HEK293 (cell line): ENCODE results near the gene HIRA.

Experiments
- CTCF ChIA-PET: fragments of 350-600 bp; formaldehyde crosslinking; extraction: SDS; loops from one replicate; lab custom pipeline; 2021; ENCODE audit warnings: antibody characterized with exemption; lab: Yijun Ruan, JAX
- POLR2A ChIA-PET: fragments of 300-600 bp; formaldehyde crosslinking; extraction: SDS; loops from one replicate; lab custom pipeline; 2020; ENCODE audit warnings: antibody characterized with exemption, inconsistent platforms; lab: Yijun Ruan, JAX
- H3K27ac ChIP-seq: fragments of 200-500 bp; sonication (Bioruptor generic); 2 replicates; pipeline ENCODE4 v1.5.1; 2014; ENCODE audit warnings: low read depth, low read length, control low read depth, inconsistent platforms; ENCODE audit errors: extremely low read depth
- H3K36me3 ChIP-seq, 2 experiments: fragments of 200-500 bp in 1 of 2; sonication (Bioruptor generic) in 1 of 2; 1 replicate in 1 of 2; 2 replicates in 1 of 2; pipeline ENCODE4 v1.5.1; 2014 to 2017; ENCODE audit warnings: inconsistent platforms in 2 of 2, low read length in 2 of 2; ENCODE audit not compliant: control insufficient read depth in 2 of 2, insufficient read depth in 1 of 2
- H3K4me1 ChIP-seq: fragments of 200-500 bp; sonication (Bioruptor generic); 2 replicates; pipeline ENCODE4 v1.5.1; 2014; ENCODE audit warnings: mild to moderate bottlenecking, low read length, inconsistent platforms; ENCODE audit not compliant: control insufficient read depth, insufficient read depth
- H3K4me3 ChIP-seq: 2 replicates; pipeline ENCODE4 v1.5.1; 2011; ENCODE audit warnings: low read depth, mild to moderate bottlenecking, control low read depth, low read length, moderate library complexity
- H3K9me3 ChIP-seq: fragments of 200-500 bp; sonication (Bioruptor generic); 2 replicates; pipeline ENCODE4 v1.5.1; 2014; ENCODE audit warnings: low read depth, low read length, inconsistent platforms; ENCODE audit not compliant: control insufficient read depth, insufficient read depth
- GLI2 ChIP-seq: fragments of 450-650 bp; formaldehyde crosslinking; IDR thresholded peaks from 2 replicates; pipeline ENCODE4; 2017; ENCODE audit warnings: missing biosample characterization, missing genetic modification characterization, low read depth, borderline replicate concordance
- HOXC10 ChIP-seq: sonication (generic); formaldehyde crosslinking; IDR thresholded peaks from 2 replicates; pipeline ENCODE4 v1.8.1; 2023; ENCODE audit warnings: mild to moderate bottlenecking, missing genetic modification reagents
- KLF16 ChIP-seq: fragments of 450-650 bp; formaldehyde crosslinking; IDR thresholded peaks from 2 replicates; pipeline ENCODE4 v1.5.1; 2017; ENCODE audit warnings: missing biosample characterization, missing genetic modification characterization
- KLF8 ChIP-seq: fragments of 450-650 bp; formaldehyde crosslinking; IDR thresholded peaks from 2 replicates; pipeline ENCODE4 v1.5.1; 2016; ENCODE audit warnings: missing biosample characterization, missing genetic modification characterization
- KLF9 ChIP-seq: fragments of 450-650 bp; formaldehyde crosslinking; IDR thresholded peaks from 2 replicates; pipeline ENCODE4 v1.5.1; 2016; ENCODE audit warnings: missing biosample characterization, missing genetic modification characterization, low read depth
- MYNN ChIP-seq: fragments of 450-650 bp; formaldehyde crosslinking; IDR thresholded peaks from 2 replicates; pipeline ENCODE4 v1.5.1; 2016; ENCODE audit warnings: missing biosample characterization, missing genetic modification characterization, borderline replicate concordance
- PRDM1 ChIP-seq: fragments of 450-650 bp; formaldehyde crosslinking; IDR thresholded peaks from 2 replicates; pipeline ENCODE4; 2016; ENCODE audit warnings: missing biosample characterization, missing genetic modification characterization
- YY1 ChIP-seq: fragments of 450-650 bp; formaldehyde crosslinking; IDR thresholded peaks from 2 replicates; pipeline ENCODE4 v1.5.1; 2018; ENCODE audit warnings: missing biosample characterization, missing genetic modification characterization
- ZBTB48 ChIP-seq: fragments of 450-650 bp; formaldehyde crosslinking; IDR thresholded peaks from 2 replicates; pipeline ENCODE4 v1.5.1; 2016; ENCODE audit warnings: missing biosample characterization, missing genetic modification characterization
- ZFHX2 ChIP-seq: fragments of 450-650 bp; formaldehyde crosslinking; conservative IDR thresholded peaks from 2 replicates; pipeline ENCODE4 v1.5.1; 2016; ENCODE audit warnings: missing biosample characterization, missing genetic modification characterization
- ZFP69B ChIP-seq: fragments of 450-650 bp; formaldehyde crosslinking; IDR thresholded peaks from 2 replicates; pipeline ENCODE4 v1.5.1; 2016; ENCODE audit warnings: missing biosample characterization, missing genetic modification characterization
- ZNF2 ChIP-seq: fragments of 450-650 bp; formaldehyde crosslinking; IDR thresholded peaks from 2 replicates; pipeline ENCODE4 v1.5.1; 2016; ENCODE audit warnings: missing biosample characterization, missing genetic modification characterization
- ZNF202 ChIP-seq: fragments of 450-650 bp; formaldehyde crosslinking; IDR thresholded peaks from 2 replicates; pipeline ENCODE4 v1.5.1; 2016; ENCODE audit warnings: missing biosample characterization, missing genetic modification characterization, borderline replicate concordance
- ZNF248 ChIP-seq: fragments of 450-650 bp; formaldehyde crosslinking; IDR thresholded peaks from 2 replicates; pipeline ENCODE4 v1.5.1; 2017; ENCODE audit warnings: missing biosample characterization, missing genetic modification characterization
- ZNF335 ChIP-seq: fragments of 450-650 bp; formaldehyde crosslinking; conservative IDR thresholded peaks from 2 replicates; pipeline ENCODE4 v1.5.1; 2016; ENCODE audit warnings: missing biosample characterization, missing genetic modification characterization
- ZNF404 ChIP-seq: fragments of 450-650 bp; formaldehyde crosslinking; IDR thresholded peaks from 2 replicates; pipeline ENCODE4 v1.5.1; 2017; ENCODE audit warnings: missing biosample characterization, missing genetic modification characterization
- ZNF423 ChIP-seq: fragments of 450-650 bp; formaldehyde crosslinking; IDR thresholded peaks from 2 replicates; pipeline ENCODE4 v1.5.1; 2016; ENCODE audit warnings: missing biosample characterization, missing genetic modification characterization
- ZNF449 ChIP-seq: fragments of 450-650 bp; formaldehyde crosslinking; IDR thresholded peaks from 2 replicates; pipeline ENCODE4 v1.5.1; 2017; ENCODE audit warnings: missing biosample characterization, mild to moderate bottlenecking, missing genetic modification characterization, moderate library complexity
- ZNF514 ChIP-seq: fragments of 450-650 bp; formaldehyde crosslinking; IDR thresholded peaks from 2 replicates; pipeline ENCODE4 v1.5.1; 2016; ENCODE audit warnings: missing biosample characterization, missing genetic modification characterization
- ZNF530 ChIP-seq: fragments of 450-650 bp; formaldehyde crosslinking; IDR thresholded peaks from 2 replicates; pipeline ENCODE4 v1.5.1; 2016; ENCODE audit warnings: low read depth, missing biosample characterization, missing genetic modification characterization
- ZNF596 ChIP-seq: fragments of 450-650 bp; IDR thresholded peaks from 2 replicates; pipeline ENCODE4 v1.5.0; 2018; ENCODE audit warnings: missing biosample characterization, mild to moderate bottlenecking, missing genetic modification characterization, moderate library complexity
- ZNF621 ChIP-seq: fragments of 450-650 bp; formaldehyde crosslinking; IDR thresholded peaks from 2 replicates; pipeline ENCODE4 v1.5.1; 2017; ENCODE audit warnings: missing biosample characterization, missing genetic modification characterization
- ZNF654 ChIP-seq: fragments of 450-650 bp; formaldehyde crosslinking; IDR thresholded peaks from 2 replicates; pipeline ENCODE4 v1.5.1; 2016; ENCODE audit warnings: low read depth, missing biosample characterization, missing genetic modification characterization
- ZNF707 ChIP-seq: fragments of 450-650 bp; formaldehyde crosslinking; IDR thresholded peaks from 2 replicates; pipeline ENCODE4 v1.5.1; 2016; ENCODE audit warnings: missing biosample characterization, missing genetic modification characterization
- ZNF747 ChIP-seq: fragments of 450-650 bp; formaldehyde crosslinking; IDR thresholded peaks from 2 replicates; pipeline ENCODE4 v1.5.1; 2016; ENCODE audit warnings: missing biosample characterization, missing genetic modification characterization
- ZNF837 ChIP-seq: fragments of 450-650 bp; formaldehyde crosslinking; IDR thresholded peaks from 2 replicates; pipeline ENCODE4 v1.5.1; 2016; ENCODE audit warnings: missing biosample characterization, missing genetic modification characterization
- ZNF843 ChIP-seq: fragments of 450-650 bp; formaldehyde crosslinking; IDR thresholded peaks from 2 replicates; pipeline ENCODE4 v1.5.1; 2016; ENCODE audit warnings: missing biosample characterization, missing genetic modification characterization
- TF ChIP-seq, protein P1 (sequence below): fragments of 450-650 bp; formaldehyde crosslinking; IDR thresholded peaks from 2 replicates; pipeline ENCODE4 v1.5.1; 2016; ENCODE audit warnings: missing biosample characterization, missing genetic modification characterization

HIRA gene

GRCh38 chr22:19397734-19398104 lies 33.8 kb downstream of the HIRA start (continued):
- TF ChIP-seq ZNF423 (tag by site-specific recombination) = no peak
- TF ChIP-seq, all 188 proteins: peak for 0

DNA sequence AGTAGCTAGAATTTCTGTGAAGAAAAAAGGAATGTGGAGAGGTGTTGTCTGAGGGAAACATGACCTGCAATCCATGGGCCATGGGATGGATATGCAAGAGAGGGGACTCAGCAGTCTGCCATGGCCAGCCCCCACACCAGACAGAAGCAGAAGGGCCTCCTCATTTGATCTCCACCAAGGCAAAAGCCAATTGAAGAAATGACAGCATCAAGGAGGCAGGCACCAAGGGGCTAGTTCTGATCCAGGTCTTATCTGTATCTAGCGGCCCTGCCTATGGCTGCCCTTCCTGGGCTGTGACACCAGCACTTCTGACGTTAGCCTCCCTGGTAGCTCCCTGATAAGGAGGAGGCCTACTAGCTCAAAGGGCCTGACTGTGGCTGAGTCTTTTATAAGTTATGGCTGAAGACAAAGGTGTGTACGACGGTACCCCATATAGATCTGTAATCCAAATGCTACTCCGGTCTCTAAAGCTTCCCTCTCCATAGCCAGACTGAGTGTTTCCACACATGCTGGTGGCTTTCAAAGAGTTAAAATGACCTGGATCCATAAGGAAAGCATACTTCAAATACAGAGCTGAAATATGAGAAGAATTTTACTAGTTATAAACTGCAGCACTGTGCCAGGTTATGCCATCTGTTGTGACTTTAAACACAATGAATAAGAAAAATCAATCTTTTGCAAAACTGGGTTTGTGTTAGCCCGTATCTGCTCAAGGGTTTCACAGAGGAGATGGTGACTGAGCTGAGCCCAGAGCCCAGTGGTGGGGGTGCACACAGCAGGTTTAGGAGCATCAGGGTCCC lies 34.4 kb downstream of the HIRA start:
- H3K27ac ChIP-seq = no peak overlapping the region
- H3K4me3 ChIP-seq = no peak overlapping the region
- no peak for TF ChIP-seq ZNF335 (tag by site-specific recombination)
- no peak for TF ChIP-seq ZFHX2 (tag by site-specific recombination)
- no peak for TF ChIP-seq ZNF530 (tag by site-specific recombination)
- no peak for TF ChIP-seq ZFP69B (tag by site-specific recombination)
- no peak for TF ChIP-seq ZNF707 (tag by site-specific recombination)
- no peak for TF ChIP-seq ZNF514 (tag by site-specific recombination)
- no peak for TF ChIP-seq MYNN
- TF ChIP-seq HOXC10 (CRISPR knock-in tag) = no peak
- TF ChIP-seq KLF16 (tag by site-specific recombination) = no peak
- TF ChIP-seq, protein P1, sequence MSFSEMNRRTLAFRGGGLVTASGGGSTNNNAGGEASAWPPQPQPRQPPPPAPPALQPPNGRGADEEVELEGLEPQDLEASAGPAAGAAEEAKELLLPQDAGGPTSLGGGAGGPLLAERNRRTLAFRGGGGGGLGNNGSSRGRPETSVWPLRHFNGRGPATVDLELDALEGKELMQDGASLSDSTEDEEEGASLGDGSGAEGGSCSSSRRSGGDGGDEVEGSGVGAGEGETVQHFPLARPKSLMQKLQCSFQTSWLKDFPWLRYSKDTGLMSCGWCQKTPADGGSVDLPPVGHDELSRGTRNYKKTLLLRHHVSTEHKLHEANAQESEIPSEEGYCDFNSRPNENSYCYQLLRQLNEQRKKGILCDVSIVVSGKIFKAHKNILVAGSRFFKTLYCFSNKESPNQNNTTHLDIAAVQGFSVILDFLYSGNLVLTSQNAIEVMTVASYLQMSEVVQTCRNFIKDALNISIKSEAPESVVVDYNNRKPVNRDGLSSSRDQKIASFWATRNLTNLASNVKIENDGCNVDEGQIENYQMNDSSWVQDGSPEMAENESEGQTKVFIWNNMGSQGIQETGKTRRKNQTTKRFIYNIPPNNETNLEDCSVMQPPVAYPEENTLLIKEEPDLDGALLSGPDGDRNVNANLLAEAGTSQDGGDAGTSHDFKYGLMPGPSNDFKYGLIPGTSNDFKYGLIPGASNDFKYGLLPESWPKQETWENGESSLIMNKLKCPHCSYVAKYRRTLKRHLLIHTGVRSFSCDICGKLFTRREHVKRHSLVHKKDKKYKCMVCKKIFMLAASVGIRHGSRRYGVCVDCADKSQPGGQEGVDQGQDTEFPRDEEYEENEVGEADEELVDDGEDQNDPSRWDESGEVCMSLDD (tag by site-specific recombination) = no peak
- no peak for TF ChIP-seq KLF8
- TF ChIP-seq ZNF747 (tag by site-specific recombination) = no peak
- TF ChIP-seq ZNF449 (tag by site-specific recombination) = no peak
- no peaks in the 10 kb centered on the region for H3K4me1 ChIP-seq
- ChIA-PET POLR2A (no interaction called here), CTCF (interaction anchor here (1.0 to 1.6 kb wide), 2 partner anchors 8 to 252 kb away, joined by 3 to 4 read pairs; partner anchors contain the start of gene ESS2)
- H3K36me3 ChIP-seq = peaks cover 3 to 94% of the 10 kb centered on the region in 2 experiments; a peak in 2 of 3 replicates
- H3K9me3 ChIP-seq = no peaks in the 10 kb centered on the region

DNA sequence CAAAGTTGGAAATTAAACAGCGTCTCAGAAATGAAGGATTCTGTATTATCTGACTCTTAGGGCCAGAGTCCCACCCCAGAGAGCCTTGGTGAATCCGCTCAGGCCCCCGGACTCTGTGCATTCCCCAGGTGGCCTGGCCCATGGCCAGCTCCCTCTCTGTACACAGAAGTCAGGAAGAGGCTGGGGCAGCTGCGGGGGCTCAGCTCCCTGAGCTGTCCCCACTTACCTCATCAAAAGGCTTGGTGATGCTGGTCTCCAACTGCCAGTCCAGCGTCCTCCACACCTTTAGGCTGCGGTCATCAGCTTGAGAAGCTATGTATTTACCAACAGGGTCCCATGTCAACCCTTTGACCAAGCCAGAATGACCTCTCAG lies 35.0 kb downstream of the HIRA start:
- H3K36me3 ChIP-seq = peaks cover 3 to 94% of the 10 kb centered on the region in 2 experiments; a peak in 2 of 3 replicates
- CTCF ChIA-PET = interaction anchor here (1.0 to 1.6 kb wide), 2 partner anchors 8 to 252 kb away, joined by 3 to 4 read pairs; partner anchors contain the start of gene ESS2
- TF ChIP-seq ZNF621 (tag by site-specific recombination) = no peak
- no peak for TF ChIP-seq GLI2 (tag by site-specific recombination)
- no peak for TF ChIP-seq ZNF404 (tag by site-specific recombination)
- no peak for TF ChIP-seq ZNF843 (tag by site-specific recombination)
- no peak for TF ChIP-seq ZNF248 (tag by site-specific recombination)
- TF ChIP-seq ZBTB48 (tag by site-specific recombination) = no peak
- no peak for TF ChIP-seq ZNF202 (tag by site-specific recombination)
- no peak for TF ChIP-seq ZNF2 (tag by site-specific recombination)
- no peak for TF ChIP-seq ZNF654
- TF ChIP-seq YY1 (tag by site-specific recombination) = no peak
- TF ChIP-seq KLF9 = no peak
- TF ChIP-seq ZNF596 (tag by site-specific recombination) = no peak
- no peak for TF ChIP-seq PRDM1 (tag by site-specific recombination)
- TF ChIP-seq ZNF837 (tag by site-specific recombination) = no peak
- POLR2A ChIA-PET = no interaction called here
- no peaks in the 10 kb centered on the region for H3K9me3 ChIP-seq
- H3K4me1 ChIP-seq = no peaks in the 10 kb centered on the region
- no peak overlapping the region for H3K27ac ChIP-seq
- H3K4me3 ChIP-seq = no peak overlapping the region
